GM12878 (cell line): ENCODE data around the gene MTFR1L. TPM values are rescaled to one million over a fixed set of nuclear protein-coding genes. Genes with fewer than 3 reads are reported as not detected.

Source experiments
- ATAC-seq: fragments of 200-7000 bp; cut with Tn5 transposase; 3 replicates; pipeline ENCODE4 v1.9.1; 2020; ENCODE audit warnings: mild to moderate bottlenecking, moderate library complexity
- BruUV-seq: library from RNA; stranded (reverse); fragments of 400-500 nt; replicated peaks from 2 replicates; lab custom pipeline; 2021; lab: Mats Ljungman, UMichigan
- CTCF ChIA-PET: fragments of 300-600 bp; sonication (Branson Sonifier 250); formaldehyde crosslinking; extraction: SDS; loops from one replicate; lab custom pipeline; 2021; ENCODE audit warnings: inconsistent platforms; lab: Yijun Ruan, JAX
- POLR2A ChIA-PET: fragments of 350-600 bp; formaldehyde crosslinking; extraction: SDS; loops from one replicate; lab custom pipeline; 2021; ENCODE audit warnings: inconsistent platforms; lab: Charles Lee
- RAD21 ChIA-PET: fragments of 300-600 bp; sonication (Branson Sonifier 250); formaldehyde crosslinking; loops from one replicate; lab custom pipeline; 2023; ENCODE audit warnings: antibody characterized with exemption; ENCODE audit not compliant: unreplicated experiment; lab: Charles Lee
- SMC1A ChIA-PET: fragments of 300-600 bp; sonication (Branson Sonifier 250); formaldehyde crosslinking; loops from one replicate; lab custom pipeline; 2023; ENCODE audit not compliant: unreplicated experiment, uncharacterized antibody; lab: Charles Lee
- DNase-seq: peaks from one replicate; pipeline ENCODE4 v3.0.0-alpha.2; 2011; ENCODE audit warnings: low read depth, low spot score
- FAIRE-seq: peaks from 3 replicates; lab custom pipeline; 2011; peaks lifted over from hg19 to GRCh38; lab: Jason Lieb, UNC
- H2AFZ ChIP-seq: 2 replicates; pipeline ENCODE4 v1.6.0; 2011; ENCODE audit warnings: low read depth, low read length, control low read depth; ENCODE audit not compliant: control insufficient read depth
- H3K27ac ChIP-seq: 2 replicates; pipeline ENCODE4 v1.5.1; 2011; ENCODE audit warnings: control low read depth; ENCODE audit not compliant: control insufficient read depth, insufficient read depth
- H3K27me3 ChIP-seq, 2 experiments: replicated peaks in 1 of 2; 2 replicates each; pipeline versions ENCODE4 v1.6.0 to v1.6.1; 2011; ENCODE audit warnings: low read length in 1 of 2; ENCODE audit not compliant: control insufficient read depth in 2 of 2, insufficient read depth in 2 of 2
- H3K36me3 ChIP-seq, 2 experiments: 2 replicates each; pipeline ENCODE4 v1.5.1; 2011; ENCODE audit warnings: low read length in 1 of 2; ENCODE audit not compliant: control insufficient read depth in 2 of 2, insufficient read depth in 2 of 2
- H3K4me1 ChIP-seq: 2 replicates; pipeline ENCODE4 v1.6.1; 2011; ENCODE audit warnings: mild to moderate bottlenecking, low read length, moderate library complexity, mixed read lengths; ENCODE audit not compliant: control insufficient read depth, insufficient read depth
- H3K4me2 ChIP-seq: 2 replicates; pipeline ENCODE4 v1.6.0; 2011; ENCODE audit warnings: control low read depth; ENCODE audit not compliant: control insufficient read depth, insufficient read depth
- H3K4me3 ChIP-seq: fragments of 200-600 bp; sonication (generic); 2 replicates; pipeline ENCODE4 v1.5.1; 2016
- H3K79me2 ChIP-seq: 2 replicates; pipeline ENCODE4 v1.6.0; 2011; ENCODE audit warnings: low read length; ENCODE audit not compliant: control insufficient read depth, insufficient read depth
- H3K9ac ChIP-seq: 2 replicates; pipeline ENCODE4 v1.8.0; 2011; ENCODE audit warnings: low read length, control low read depth, mixed read lengths; ENCODE audit not compliant: control insufficient read depth, insufficient read depth
- H3K9me3 ChIP-seq: replicated peaks from 3 replicates; pipeline ENCODE4 v1.5.1; 2011; ENCODE audit warnings: mild to moderate bottlenecking, low read length; ENCODE audit not compliant: control insufficient read depth, insufficient read depth
- H4K20me1 ChIP-seq: 2 replicates; pipeline ENCODE4 v1.6.0; 2011; ENCODE audit not compliant: control insufficient read depth, insufficient read depth
- ATF2 ChIP-seq: IDR thresholded peaks from 2 replicates; pipeline ENCODE4 v1.6.1; 2012; ENCODE audit warnings: low read length, inconsistent platforms
- ATF7 ChIP-seq: fragments of 450-650 bp; IDR thresholded peaks from 2 replicates; pipeline ENCODE4 v1.6.1; 2016; ENCODE audit warnings: low read depth, mild to moderate bottlenecking
- BHLHE40 ChIP-seq, 2 experiments: fragments of 450-650 bp in 1 of 2; IDR thresholded peaks; 2 replicates each; pipeline ENCODE4 v1.6.1; 2011 to 2017; ENCODE audit warnings: low read depth in 2 of 2, borderline replicate concordance in 1 of 2, improper control_type of control experiment in 1 of 2, low read length in 1 of 2, mild to moderate bottlenecking in 1 of 2
- CHD4 ChIP-seq: fragments of 200-600 bp; sonication (generic); IDR thresholded peaks from 2 replicates; pipeline ENCODE4 v1.6.1; 2016; ENCODE audit warnings: mild to moderate bottlenecking
- EED ChIP-seq: sonication (generic); IDR thresholded peaks from 2 replicates; pipeline ENCODE4 v1.6.1; 2016; ENCODE audit warnings: antibody characterized with exemption, low read depth
- FOXM1 ChIP-seq: IDR thresholded peaks from 2 replicates; pipeline ENCODE4 v1.6.1; 2012; ENCODE audit warnings: low read depth, mild to moderate bottlenecking, inconsistent platforms, low read length, moderate library complexity
- HDAC6 ChIP-seq: fragments of 200-600 bp; sonication (generic); IDR thresholded peaks from one replicate; pipeline ENCODE4 v1.8.0; 2017; ENCODE audit warnings: antibody characterized with exemption; ENCODE audit not compliant: unreplicated experiment
- KAT2A ChIP-seq: conservative IDR thresholded peaks from 2 replicates; pipeline ENCODE4 v1.6.1; 2011; ENCODE audit warnings: low read depth, low read length; ENCODE audit not compliant: control insufficient read depth
- NR2F1 ChIP-seq: fragments of 450-650 bp; conservative IDR thresholded peaks from 2 replicates; pipeline ENCODE4 v1.6.1; 2017; ENCODE audit warnings: mild to moderate bottlenecking
- RBBP5 ChIP-seq: fragments of 200-600 bp; sonication (generic); conservative IDR thresholded peaks from 2 replicates; pipeline ENCODE4 v1.6.1; 2016
- RCOR1 ChIP-seq: conservative IDR thresholded peaks from 2 replicates; pipeline ENCODE4 v1.6.1; 2012; ENCODE audit warnings: low read depth, low read length, improper control_type of control experiment
- RELB ChIP-seq: fragments of 450-650 bp; IDR thresholded peaks from 2 replicates; pipeline ENCODE4 v1.6.1; 2017; ENCODE audit warnings: low read depth, mild to moderate bottlenecking, moderate library complexity
- SIN3A ChIP-seq: IDR thresholded peaks from 2 replicates; pipeline ENCODE4 v1.6.1; 2012; ENCODE audit warnings: low read depth, low read length, improper control_type of control experiment
- SREBF1 ChIP-seq: IDR thresholded peaks from 2 replicates; pipeline ENCODE4 v1.6.1; 2012; ENCODE audit warnings: mild to moderate bottlenecking, low read length
- TBL1XR1 ChIP-seq: IDR thresholded peaks from 2 replicates; pipeline ENCODE4 v1.6.1; 2012; ENCODE audit warnings: low read depth, low read length, improper control_type of control experiment
- USF2 ChIP-seq: IDR thresholded peaks from 2 replicates; pipeline ENCODE4 v1.6.1; 2011; ENCODE audit warnings: low read depth, low read length, improper control_type of control experiment, borderline replicate concordance
- ZBTB4 ChIP-seq: fragments of 450-650 bp; formaldehyde crosslinking; IDR thresholded peaks from 2 replicates; pipeline ENCODE4 v1.4.0; 2022; ENCODE audit warnings: mild to moderate bottlenecking, moderate library complexity
- WGBS: methylation state at CpG from one replicate; pipeline ENCODE4 v1.1.6; 2016; ENCODE audit warnings: low lambda C conversion rate; ENCODE audit not compliant: insufficient replicate concordance, insufficient coverage; ENCODE audit errors: missing lambda C conversion rate; 5-methylcytosine and 5-hydroxymethylcytosine counted together
- in situ Hi-C: fragments of 300-500 bp; cut with MboI; formaldehyde crosslinking; loops from 9 replicates; pipeline ENCODE4 v1.14.3; 2018; ENCODE audit warnings: mixed read lengths
- intact Hi-C: fragments of 100-400 bp; cut with micrococcal nuclease; formaldehyde crosslinking; loops from one replicate; pipeline ENCODE4 v1.14.2; 2022; ENCODE audit not compliant: unreplicated experiment
- polyA plus RNA-seq, 11 experiments: library from polyadenylated mRNA; depleted of rRNA in 4 of 11; unstranded in 6 of 11; stranded (reverse) in 5 of 11; fragments of >200 nt; fragmentation: Nextera tagmentation in 4 of 11; fragmentation: Illumina TruSeq in 1 of 11; extraction: Ambion mirVana in 4 of 11; extraction: Trizol in 1 of 11; gene quantifications; 1 replicate in 1 of 11; 2 replicates in 10 of 11; pipeline versions ENCODE4 v1.2.1 to v1.2.3, GENCODE V29; 2011 to 2016; ENCODE audit warnings: inconsistent platforms in 2 of 11, missing spikeins in 2 of 11, low read depth in 1 of 11
- total RNA-seq, 4 experiments: library from RNA; depleted of rRNA in 3 of 4; stranded (reverse); fragments of >200 nt in 3 of 4; fragmentation: Illumina TruSeq in 1 of 4; extraction: Trizol in 1 of 4; gene quantifications; 2 replicates each; pipeline versions ENCODE4 v1.2.1 to v1.2.3, GENCODE V29; 2013 to 2021

MTFR1L gene
- total and polyA plus RNA-seq, 10 of the 15 experiments (the other 5 are each of a cell fraction or from before 2014, with no cell fraction given), result 16.9 to 44.2 (median 30.3) TPM

GRCh38 chr1:25794325-25794724 is 25.4 kb upstream of the MTFR1L start (continued):
- no peak for TF ChIP-seq ATF2
- TF ChIP-seq SREBF1, result no peak
- no peak for TF ChIP-seq KAT2A

GRCh38 chr1:25795211-25795610 is 24.5 kb upstream of the MTFR1L start:
- Histone ChIP-seq H2AFZ (no peak overlapping the region), H4K20me1 (no peaks in the 10 kb centered on the region), H3K79me2 (no peaks in the 10 kb centered on the region), H3K36me3 (no peaks in the 10 kb centered on the region), H3K27me3 (peaks cover 0 to 2% of the 10 kb centered on the region in 2 experiments; a peak in 2 of 4 replicates), H3K27ac (no peak overlapping the region), H3K4me3 (no peak overlapping the region), H3K4me2 (no peak overlapping the region), H3K9ac (no peak overlapping the region), H3K4me1 (no peaks in the 10 kb centered on the region; the same call in 1 of the 2 replicates), H3K9me3 (no peaks in the 10 kb centered on the region)
- RAD21 ChIA-PET, result interaction anchor here (2.0 kb wide), 1 partner anchor 186 kb away, joined by 6 read pairs; no protein-coding TSS in a partner anchor
- in situ Hi-C loops, result loop anchor here (5.0 kb wide), 1 partner anchor 183 kb away; no protein-coding TSS in a partner anchor
- FAIRE-seq (no peak), DNase-seq (no peak), ATAC-seq (no peak)
- SMC1A ChIA-PET, result interaction anchor here (1.4 kb wide), 1 partner anchor 8 kb away, joined by 6 read pairs; no protein-coding TSS in a partner anchor
- WGBS, result 25% methylated on average over 2 of the region's 2 CpGs
- CTCF ChIA-PET, result interaction anchor here (1.2 to 8.4 kb wide), 5 partner anchors 16 to 274 kb away, joined by 3 to 63 read pairs (median 4); no protein-coding TSS in a partner anchor
- POLR2A ChIA-PET, result interaction anchor here (0.7 kb wide), 1 partner anchor 193 kb away, joined by 3 read pairs; no protein-coding TSS in a partner anchor
- intact Hi-C loops, result loop anchor here (5.0 kb wide), 1 partner anchor 293 kb away; no protein-coding TSS in a partner anchor
- BruUV-seq, result no TSS peak
- TF ChIP-seq SIN3A, result no peak
- no peak for TF ChIP-seq RELB
- no peak for TF ChIP-seq BHLHE40 (IDR thresholded peaks at IDR 0.05; ENCODE audit: borderline replicate concordance in 1 of 2, low read depth in 2 of 2, low read length in 1 of 2)
- TF ChIP-seq TBL1XR1, result no peak
- TF ChIP-seq FOXM1, result no peak
- no peak for TF ChIP-seq NR2F1
- TF ChIP-seq CHD4, result no peak
- no peak for TF ChIP-seq EED
- no peak for TF ChIP-seq HDAC6
- no peak for TF ChIP-seq USF2
- TF ChIP-seq ZBTB4 (CRISPR knock-in tag), result no peak
- TF ChIP-seq RBBP5, result no peak
- TF ChIP-seq RCOR1, result no peak
- no peak for TF ChIP-seq ATF7
